NK-92 (cell line): ENCODE data around the gene ISCU.
"Not testable (repeated sequence)": the region's sequence is repeated elsewhere in the genome, so short reads cannot be mapped to it uniquely, and the experiment has no call there.

Source experiments
- DNase-seq: peaks from one replicate; lab custom pipeline; 2025; ENCODE audit not compliant: unreplicated experiment; lab: John Stamatoyannopoulos, UW

ISCU gene

DNA sequence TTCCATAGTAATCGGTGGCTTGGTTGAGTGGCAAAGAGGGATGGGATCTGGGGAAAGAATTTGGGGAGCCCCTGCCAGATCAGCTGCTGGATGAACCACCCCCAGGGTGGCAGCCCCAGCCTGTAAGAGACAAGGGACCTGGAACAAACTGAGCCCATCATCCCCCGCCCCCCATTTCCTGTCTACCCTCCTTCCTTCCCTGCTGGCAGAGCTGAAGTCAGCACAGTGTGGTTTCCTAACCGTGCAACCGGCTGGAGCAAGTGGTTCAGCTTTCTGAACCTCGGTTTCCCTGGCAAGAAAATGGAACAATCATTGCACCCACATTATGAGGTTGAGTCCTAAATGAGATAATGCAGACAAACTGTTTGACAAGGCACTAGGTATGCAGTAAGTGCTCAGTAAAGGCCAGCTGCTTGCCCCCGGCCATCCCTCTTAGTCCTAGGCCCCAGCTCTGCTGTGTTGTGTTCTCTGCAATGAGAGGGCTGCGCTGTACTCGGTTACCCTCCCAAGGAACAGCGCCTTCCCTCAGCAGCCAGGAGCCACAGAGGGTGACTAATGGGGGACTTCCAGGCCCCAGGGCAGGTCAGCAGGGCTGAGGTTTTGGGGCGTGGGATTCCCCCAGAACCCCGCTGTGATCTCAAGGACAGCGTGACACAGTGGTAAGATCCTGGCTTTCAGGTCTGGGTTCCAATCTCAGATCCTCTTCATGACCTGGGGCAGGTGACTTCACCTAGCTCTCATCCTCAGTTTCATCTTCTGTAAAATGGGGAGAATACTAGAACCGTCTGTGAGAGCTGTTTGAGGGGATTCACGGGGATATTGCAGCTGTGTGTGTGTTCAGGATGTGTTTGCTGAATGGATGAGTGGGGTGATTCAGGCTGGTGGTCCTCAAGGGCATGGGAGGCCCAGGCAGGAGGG lies 54.8 kb downstream of the ISCU start:
- no peak for DNase-seq

DNA sequence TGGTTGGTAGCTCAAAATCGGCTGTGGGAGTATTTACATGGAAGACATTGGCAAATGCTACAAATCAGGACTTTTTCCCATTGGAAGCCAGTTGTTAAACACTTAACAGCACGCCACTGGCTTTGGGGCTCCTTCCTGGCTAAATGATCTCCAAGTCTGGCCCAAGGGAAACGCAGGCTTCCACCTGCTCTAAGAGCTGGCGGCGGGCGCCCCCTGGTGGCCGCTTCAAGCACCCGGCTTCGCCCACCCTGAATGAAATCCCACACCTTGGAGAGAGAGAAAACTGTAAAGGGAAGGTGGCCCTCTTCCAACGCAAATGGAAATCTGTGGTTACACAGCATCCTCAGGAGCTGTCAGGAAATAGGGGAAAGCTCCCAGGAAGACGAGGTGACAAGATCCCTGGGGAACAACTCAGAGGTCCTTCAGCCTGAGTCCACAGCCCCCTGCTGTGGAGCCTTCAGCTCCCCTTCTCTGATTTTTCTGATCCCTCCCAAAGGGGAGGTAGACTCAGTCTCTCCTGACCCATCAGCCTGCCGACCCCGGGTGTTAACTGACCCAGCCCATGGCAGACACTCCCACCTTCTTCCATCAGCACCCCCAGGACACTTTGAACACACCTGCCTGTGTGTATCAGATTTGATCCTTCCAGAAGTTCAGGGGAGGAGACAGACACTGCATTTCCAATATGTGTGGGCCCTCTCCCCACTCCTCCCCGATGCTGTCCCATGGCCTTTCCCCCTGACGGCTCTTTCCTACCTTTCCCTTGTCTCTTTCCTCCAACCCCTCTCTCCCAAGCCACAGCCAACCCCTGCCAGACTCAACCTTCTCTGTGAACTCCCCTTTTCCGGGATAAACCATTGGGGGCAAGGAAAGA lies 55.9 kb downstream of the ISCU start:
- DNase-seq: no peak

DNA sequence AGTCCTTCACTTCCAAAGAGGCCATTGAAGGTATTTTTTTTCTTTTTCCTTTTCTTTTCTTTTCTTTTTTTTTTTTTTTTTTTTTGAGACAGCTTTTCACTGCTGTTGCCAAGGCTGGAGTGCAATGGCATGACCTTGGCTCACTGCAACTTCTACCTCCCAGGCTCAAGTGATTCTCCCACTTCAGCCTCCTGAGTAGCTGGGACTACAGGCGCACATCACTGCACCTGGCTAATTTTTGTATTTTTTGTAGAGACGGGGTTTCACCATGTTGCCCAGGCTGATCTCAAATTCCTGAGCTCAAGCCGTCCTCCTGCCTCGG lies 56.5 kb downstream of the ISCU start:
- DNase-seq: not testable (repeated sequence)
